ENCODE results near the gene CIART.

GRCh38 chr1:150256554-150257341, 25.6 kb upstream of the CIART start:
- no peak for TF ChIP-seq JUN (IDR thresholded peaks at IDR 0.05; ENCODE audit: borderline replicate concordance, insufficient read depth, insufficient read length, low read depth)
- TF ChIP-seq CTCF (IDR thresholded peaks at IDR 0.05; ENCODE audit: extremely low read depth in 1 of 2, insufficient read depth in 1 of 2, low read depth in 1 of 2, low read length in 2 of 2): no peak
- TF ChIP-seq MYC (IDR thresholded peaks at IDR 0.05; ENCODE audit: low read depth, low read length): no peak
- no peak for TF ChIP-seq MAX (IDR thresholded peaks at IDR 0.05; ENCODE audit: insufficient read depth, insufficient read length)
- no peak for TF ChIP-seq POLR2A (IDR thresholded peaks at IDR 0.05; ENCODE audit: low read depth, low read length)
- TF ChIP-seq FOS (IDR thresholded peaks at IDR 0.05; ENCODE audit: borderline replicate concordance, insufficient read depth, low read length): no peak
- TF ChIP-seq POLR2AphosphoS5 (IDR thresholded peaks at IDR 0.05; ENCODE audit: insufficient read depth, low read depth, low read length): no peak
- TF ChIP-seq EZH2 (IDR thresholded peaks at IDR 0.05; ENCODE audit: borderline replicate concordance, low read depth, low read length, severe bottlenecking): no peak
- no peak for TF ChIP-seq GATA2 (IDR thresholded peaks at IDR 0.05; ENCODE audit: insufficient read depth, insufficient read length, low read depth, low read length)
